Type B pancreatic cell (in vitro differentiated cells): Measurements from ENCODE around the gene EYA4. TPM values are rescaled to one million over a fixed set of nuclear protein-coding genes. Genes with fewer than 3 reads are reported as not detected.
"Not testable (repeated sequence)": the region's sequence is repeated elsewhere in the genome, so short reads cannot be mapped to it uniquely, and the experiment has no call there.

Source experiments
- DNase-seq: peaks from one replicate; pipeline ENCODE4 v3.0.0; 2021; ENCODE audit warnings: mixed read lengths; ENCODE audit not compliant: unreplicated experiment; ENCODE audit errors: extremely low spot score
- H3K27ac Mint-ChIP-seq: 2 replicates; pipeline ENCODE4 v1.8.0; 2021; ENCODE audit warnings: mild to moderate bottlenecking, mixed read lengths
- H3K27me3 Mint-ChIP-seq: 2 replicates; pipeline ENCODE4 v1.8.0; 2021; ENCODE audit warnings: mixed read lengths
- H3K36me3 Mint-ChIP-seq: 2 replicates; pipeline ENCODE4 v1.8.0; 2021; ENCODE audit warnings: mixed read lengths
- H3K4me1 Mint-ChIP-seq: one replicate; pipeline ENCODE4 v1.8.0; 2021; ENCODE audit warnings: mixed read lengths; ENCODE audit not compliant: unreplicated experiment
- H3K4me3 Mint-ChIP-seq: 2 replicates; pipeline ENCODE4 v1.8.0; 2021; ENCODE audit warnings: mild to moderate bottlenecking, mixed read lengths
- H3K9me3 Mint-ChIP-seq: 2 replicates; pipeline ENCODE4 v1.8.0; 2021; ENCODE audit warnings: mixed read lengths
- total RNA-seq: library from RNA; stranded (reverse); gene quantifications from 2 replicates; pipeline ENCODE4 v1.2.1, GENCODE V29; 2021; ENCODE audit warnings: low replicate concordance
- TF ChIP-seq, protein P1 (sequence below): fragments of 200-600 bp; sonication (generic); conservative IDR thresholded peaks from 2 replicates; pipeline ENCODE4 v1.5.0; 2021; ENCODE audit warnings: antibody characterized with exemption, mild to moderate bottlenecking

EYA4 gene
- total RNA-seq, 1 donor from 2014 or later, result 29.7 TPM

DNA sequence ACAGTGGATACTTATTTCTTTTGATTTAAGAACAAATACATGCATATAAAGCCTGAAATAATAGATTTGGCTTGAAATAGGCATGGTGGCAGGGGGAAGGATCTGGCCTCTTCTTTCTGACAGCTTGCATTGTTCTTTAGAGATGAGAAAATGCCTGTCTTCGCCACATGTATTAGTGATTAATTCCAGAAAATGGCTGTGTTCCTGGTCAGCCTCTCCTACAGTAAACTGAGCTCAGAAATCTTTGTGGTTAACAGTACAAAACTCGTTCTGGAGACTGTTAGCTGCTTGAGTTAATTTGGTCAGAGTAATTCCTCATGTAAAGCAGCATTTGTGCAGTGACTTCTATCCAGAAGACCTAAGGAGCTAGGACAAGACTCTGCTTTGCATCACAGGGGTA lies 151.5 kb downstream of the EYA4 start:
- DNase-seq, result no peak
- no peak overlapping the region for H3K4me3 Mint-ChIP-seq
- no peak overlapping the region for H3K27ac Mint-ChIP-seq
- no peaks in the 10 kb centered on the region for H3K36me3 Mint-ChIP-seq
- peaks cover 36% of the 10 kb centered on the region for H3K4me1 Mint-ChIP-seq
- TF ChIP-seq, protein P1, sequence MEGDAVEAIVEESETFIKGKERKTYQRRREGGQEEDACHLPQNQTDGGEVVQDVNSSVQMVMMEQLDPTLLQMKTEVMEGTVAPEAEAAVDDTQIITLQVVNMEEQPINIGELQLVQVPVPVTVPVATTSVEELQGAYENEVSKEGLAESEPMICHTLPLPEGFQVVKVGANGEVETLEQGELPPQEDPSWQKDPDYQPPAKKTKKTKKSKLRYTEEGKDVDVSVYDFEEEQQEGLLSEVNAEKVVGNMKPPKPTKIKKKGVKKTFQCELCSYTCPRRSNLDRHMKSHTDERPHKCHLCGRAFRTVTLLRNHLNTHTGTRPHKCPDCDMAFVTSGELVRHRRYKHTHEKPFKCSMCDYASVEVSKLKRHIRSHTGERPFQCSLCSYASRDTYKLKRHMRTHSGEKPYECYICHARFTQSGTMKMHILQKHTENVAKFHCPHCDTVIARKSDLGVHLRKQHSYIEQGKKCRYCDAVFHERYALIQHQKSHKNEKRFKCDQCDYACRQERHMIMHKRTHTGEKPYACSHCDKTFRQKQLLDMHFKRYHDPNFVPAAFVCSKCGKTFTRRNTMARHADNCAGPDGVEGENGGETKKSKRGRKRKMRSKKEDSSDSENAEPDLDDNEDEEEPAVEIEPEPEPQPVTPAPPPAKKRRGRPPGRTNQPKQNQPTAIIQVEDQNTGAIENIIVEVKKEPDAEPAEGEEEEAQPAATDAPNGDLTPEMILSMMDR, result no peak
- peaks cover 6% of the 10 kb centered on the region for H3K9me3 Mint-ChIP-seq
- H3K27me3 Mint-ChIP-seq, result no peaks in the 10 kb centered on the region

DNA sequence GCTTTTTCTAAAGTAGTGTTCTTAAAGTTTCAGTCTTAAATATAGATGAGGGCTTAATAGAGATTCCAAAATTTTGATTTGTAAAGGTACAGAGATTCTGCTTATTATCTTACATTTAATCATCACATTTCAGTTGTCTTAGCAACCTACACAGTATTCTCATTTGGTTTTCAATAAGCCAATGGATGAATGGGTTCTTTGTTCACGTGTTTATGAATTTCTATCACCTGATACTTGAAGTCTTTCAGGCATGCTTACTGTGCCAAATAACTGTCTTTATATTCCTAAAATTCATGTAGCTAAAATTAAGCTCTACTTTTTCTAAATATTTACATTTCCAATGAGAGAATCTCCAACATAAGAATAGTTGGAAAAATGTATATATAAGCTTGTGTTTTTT lies 152.7 kb downstream of the EYA4 start:
- no peak overlapping the region for H3K27ac Mint-ChIP-seq

DNA sequence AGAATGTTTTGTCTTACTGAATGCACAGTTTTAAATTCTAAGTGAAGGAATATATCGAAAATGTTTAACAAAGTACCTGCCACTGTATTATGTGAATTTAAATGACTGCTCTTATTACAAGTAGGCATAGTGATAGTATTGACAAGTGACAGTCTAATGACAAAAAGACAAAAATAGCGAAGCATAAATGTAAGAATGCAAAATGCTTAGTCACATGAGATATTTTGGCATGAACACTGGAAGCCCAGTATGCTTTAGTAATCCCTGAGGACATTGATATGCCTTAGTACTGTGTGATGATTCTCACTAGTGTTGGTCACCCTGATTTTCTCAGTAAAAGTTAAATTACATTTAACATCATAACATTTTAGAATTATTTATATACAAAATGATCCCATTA lies 153.5 kb downstream of the EYA4 start:
- Mint-ChIP-seq H3K27me3 (no peaks in the 10 kb centered on the region), H3K4me3 (no peak overlapping the region), H3K27ac (no peak overlapping the region), H3K9me3 (peaks cover 6% of the 10 kb centered on the region), H3K4me1 (peaks cover 35% of the 10 kb centered on the region), H3K36me3 (no peaks in the 10 kb centered on the region)
- no peak for DNase-seq
- TF ChIP-seq, protein P1, result no peak

More for the DNA sequence above, 152.7 kb downstream of the EYA4 start:
- Mint-ChIP-seq H3K4me1 (peaks cover 37% of the 10 kb centered on the region), H3K9me3 (peaks cover 6% of the 10 kb centered on the region), H3K36me3 (no peaks in the 10 kb centered on the region), H3K27me3 (no peaks in the 10 kb centered on the region), H3K4me3 (no peak overlapping the region)
- TF ChIP-seq, protein P1, result no peak
- DNase-seq, result no peak

DNA sequence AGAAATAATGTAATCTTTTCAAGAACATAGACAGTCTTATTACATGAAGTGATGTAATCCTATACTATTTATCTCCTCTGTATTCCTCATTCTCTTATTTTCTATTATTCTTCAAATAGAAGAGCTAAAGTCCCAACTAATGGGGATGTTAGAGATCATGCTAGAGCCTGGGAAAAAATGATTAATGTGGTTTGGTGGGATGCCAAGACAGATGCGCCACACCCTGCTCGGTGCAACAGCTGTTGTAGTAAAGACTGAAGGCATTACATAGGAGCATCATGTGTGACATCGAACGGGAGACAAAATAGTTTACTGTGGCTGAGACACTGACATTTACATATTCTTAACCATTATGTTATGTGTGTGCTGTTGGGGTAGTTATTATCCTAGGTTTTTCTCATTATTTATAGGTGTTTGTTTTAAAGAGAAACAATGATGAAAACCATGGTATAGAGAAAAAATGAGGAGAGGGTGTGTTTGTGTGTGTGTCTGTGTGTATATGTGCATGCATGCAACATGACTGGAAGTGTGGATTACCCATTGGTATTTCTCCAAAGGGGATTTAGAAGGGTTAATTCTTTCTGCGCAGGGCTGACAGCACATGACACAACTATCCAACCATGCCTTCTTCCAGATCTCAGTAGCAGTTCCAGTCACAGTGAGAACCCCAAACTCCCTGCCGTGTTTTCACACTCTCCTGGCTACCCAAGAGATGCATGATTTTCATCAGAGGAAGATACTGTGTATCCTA lies 155.3 kb downstream of the EYA4 start:
- Mint-ChIP-seq H3K9me3 (peaks cover 10% of the 10 kb centered on the region), H3K36me3 (peaks cover 5% of the 10 kb centered on the region), H3K27ac (no peak overlapping the region), H3K27me3 (peaks cover 3% of the 10 kb centered on the region), H3K4me1 (peaks cover 32% of the 10 kb centered on the region), H3K4me3 (no peak overlapping the region)
- TF ChIP-seq, protein P1, result no peak
- no peak for DNase-seq

DNA sequence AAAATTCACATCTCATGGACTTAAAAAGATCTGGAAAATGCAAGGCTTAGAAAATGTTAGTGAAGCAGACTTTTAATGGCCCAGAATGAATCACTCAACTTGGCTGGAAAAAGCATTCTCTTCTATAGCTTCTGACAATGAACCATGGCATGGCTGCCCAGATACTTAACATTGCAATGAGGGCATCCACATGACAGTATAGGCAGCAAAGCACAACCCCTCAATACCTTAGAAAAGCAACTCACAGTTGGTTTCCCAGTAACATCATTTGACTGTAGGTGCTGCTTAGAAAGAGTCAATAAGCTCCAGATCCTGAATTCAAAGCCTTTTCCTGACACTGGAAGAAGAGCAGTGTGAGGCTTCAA lies 155.8 kb downstream of the EYA4 start:
- Mint-ChIP-seq H3K9me3 (peaks cover 10% of the 10 kb centered on the region), H3K27me3 (peaks cover 6% of the 10 kb centered on the region), H3K4me1 (peaks cover 33% of the 10 kb centered on the region), H3K4me3 (no peak overlapping the region), H3K36me3 (peaks cover 5% of the 10 kb centered on the region), H3K27ac (no peak overlapping the region)
- no peak for DNase-seq
- TF ChIP-seq, protein P1, result no peak

DNA sequence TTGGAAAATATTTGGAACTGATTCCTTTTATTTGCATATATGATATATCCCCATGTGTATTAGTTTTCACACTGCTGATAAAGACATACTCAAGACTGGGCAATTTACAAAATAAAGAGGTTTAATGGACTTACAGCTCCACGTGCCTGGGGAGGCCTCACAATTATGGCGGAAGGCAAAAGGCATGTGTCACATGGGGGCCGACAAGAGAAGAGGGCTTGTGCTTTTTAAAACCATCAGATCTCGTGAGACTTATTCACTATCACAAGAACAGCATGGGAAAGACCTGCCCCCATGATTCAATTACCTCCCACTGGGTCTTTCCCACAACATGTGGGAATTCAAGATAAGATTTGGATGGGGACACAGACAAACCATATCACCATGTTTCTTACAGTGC lies 156.4 kb downstream of the EYA4 start:
- not testable (repeated sequence) for DNase-seq, H3K27ac Mint-ChIP-seq, H3K4me3 Mint-ChIP-seq, H3K36me3 Mint-ChIP-seq, H3K27me3 Mint-ChIP-seq
- Mint-ChIP-seq H3K4me1 (peaks cover 33% of the 10 kb centered on the region), H3K9me3 (peaks cover 10% of the 10 kb centered on the region)
